ENCODE measurements around the gene NCOR1. TPM values are rescaled to one million over a fixed set of nuclear protein-coding genes. Genes with fewer than 3 reads are reported as not detected.
A peak's percentile ranks its signal among the peaks of the same experiment; 100 is the strongest.

NCOR1 gene
- total and polyA plus RNA-seq, 10 of the 15 experiments (the other 5 are each of a cell fraction or from before 2014, with no cell fraction given) = 34.5 to 135 (median 82.9) TPM

DNA sequence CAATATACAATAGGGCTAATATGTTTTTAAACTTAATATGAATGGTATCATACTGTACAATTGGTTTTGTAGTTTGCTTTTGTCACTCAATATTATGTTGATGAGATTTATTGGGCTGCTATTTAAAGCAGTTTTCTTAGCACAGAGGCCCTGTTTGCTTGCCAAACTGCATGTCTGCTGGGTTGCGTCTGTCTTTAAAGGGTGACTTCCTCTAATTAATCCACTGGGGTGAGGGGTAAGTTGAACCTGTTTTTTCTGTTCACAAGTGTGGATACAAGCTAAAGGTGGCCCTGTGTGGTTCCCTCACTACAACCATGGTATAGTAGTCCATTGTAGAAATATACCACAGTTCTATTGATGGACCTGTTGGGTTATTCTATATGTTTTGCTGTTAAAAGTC lies 196.0 kb downstream of the NCOR1 start (continued):
- TF ChIP-seq, protein P1, sequence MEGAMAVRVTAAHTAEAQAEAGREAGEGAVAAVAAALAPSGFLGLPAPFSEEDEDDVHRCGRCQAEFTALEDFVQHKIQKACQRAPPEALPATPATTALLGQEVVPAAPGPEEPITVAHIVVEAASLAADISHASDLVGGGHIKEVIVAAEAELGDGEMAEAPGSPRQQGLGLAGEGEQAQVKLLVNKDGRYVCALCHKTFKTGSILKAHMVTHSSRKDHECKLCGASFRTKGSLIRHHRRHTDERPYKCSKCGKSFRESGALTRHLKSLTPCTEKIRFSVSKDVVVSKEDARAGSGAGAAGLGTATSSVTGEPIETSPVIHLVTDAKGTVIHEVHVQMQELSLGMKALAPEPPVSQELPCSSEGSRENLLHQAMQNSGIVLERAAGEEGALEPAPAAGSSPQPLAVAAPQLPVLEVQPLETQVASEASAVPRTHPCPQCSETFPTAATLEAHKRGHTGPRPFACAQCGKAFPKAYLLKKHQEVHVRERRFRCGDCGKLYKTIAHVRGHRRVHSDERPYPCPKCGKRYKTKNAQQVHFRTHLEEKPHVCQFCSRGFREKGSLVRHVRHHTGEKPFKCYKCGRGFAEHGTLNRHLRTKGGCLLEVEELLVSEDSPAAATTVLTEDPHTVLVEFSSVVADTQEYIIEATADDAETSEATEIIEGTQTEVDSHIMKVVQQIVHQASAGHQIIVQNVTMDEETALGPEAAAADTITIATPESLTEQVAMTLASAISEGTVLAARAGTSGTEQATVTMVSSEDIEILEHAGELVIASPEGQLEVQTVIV (IDR thresholded peaks at IDR 0.05; ENCODE audit: borderline replicate concordance, partially characterized antibody) = no peak

DNA sequence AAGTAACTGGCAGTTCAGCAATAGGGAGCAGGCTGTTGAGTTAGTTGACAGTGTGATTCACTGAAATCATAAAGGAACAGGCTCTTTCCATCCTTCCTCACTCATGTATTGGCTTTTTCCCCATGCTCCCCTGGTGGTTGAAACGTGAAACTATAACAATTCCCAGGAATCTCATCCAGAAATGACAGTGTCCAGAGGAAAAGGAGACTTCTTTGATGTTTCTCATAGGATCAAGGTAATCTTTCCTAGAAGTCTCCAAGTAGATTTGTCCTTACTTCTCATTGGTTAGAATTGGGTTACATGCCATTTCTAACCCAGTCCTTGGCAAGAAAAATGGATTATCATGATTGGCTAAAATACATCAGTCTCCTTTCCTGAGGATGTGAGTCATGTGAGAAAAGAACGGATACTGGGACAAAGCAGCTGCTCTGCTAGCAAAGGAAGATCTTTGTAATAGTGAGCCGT lies 201.4 kb downstream of the NCOR1 start:
- no peaks in the 10 kb centered on the region for H3K9me3 ChIP-seq (replicated peaks; ENCODE audit: control insufficient read depth, insufficient read depth, low read length)
- 76% methylated on average over 3 of the region's 3 CpGs for WGBS (ENCODE audit: insufficient coverage, insufficient replicate concordance, low lambda C conversion rate, missing lambda C conversion rate)
- RAD21 ChIA-PET (ENCODE audit: unreplicated experiment) = interaction anchor here (1.1 to 1.2 kb wide), 2 partner anchors 10 to 504 kb away, joined by 3 read pairs; no protein-coding TSS in a partner anchor
- TSS peak; percentile 12 for BruUV-seq (replicated peaks)
- H4K20me1 ChIP-seq (ENCODE audit: control insufficient read depth, insufficient read depth) = no peaks in the 10 kb centered on the region
- H3K9ac ChIP-seq (ENCODE audit: control insufficient read depth, insufficient read depth, low read length) = no peak overlapping the region
- no peaks in the 10 kb centered on the region for H3K4me1 ChIP-seq (ENCODE audit: control insufficient read depth, insufficient read depth, low read length)
- intact Hi-C loops (cut with micrococcal nuclease; ENCODE audit: unreplicated experiment) = no loop called here
- no peaks in the 10 kb centered on the region for H3K27me3 ChIP-seq (replicated peaks in 1 of 2; ENCODE audit: control insufficient read depth in 2 of 2, insufficient read depth in 2 of 2, low read length in 1 of 2)
- H2AFZ ChIP-seq (ENCODE audit: control insufficient read depth, low read depth, low read length) = no peak overlapping the region
- H3K4me3 ChIP-seq = no peak overlapping the region
- FAIRE-seq (no peak), DNase-seq (ENCODE audit: low read depth, low spot score) (no peak), ATAC-seq (no peak)
- SMC1A ChIA-PET (ENCODE audit: uncharacterized antibody, unreplicated experiment) = interaction anchor here (0.7 kb wide), 1 partner anchor 15 kb away, joined by 3 read pairs; no protein-coding TSS in a partner anchor
- no peaks in the 10 kb centered on the region for H3K79me2 ChIP-seq (ENCODE audit: control insufficient read depth, insufficient read depth, low read length)
- H3K27ac ChIP-seq (ENCODE audit: control insufficient read depth, insufficient read depth) = no peak overlapping the region
- in situ Hi-C loops (cut with MboI) = no loop called here
- TF ChIP-seq HDAC2 (IDR thresholded peaks at IDR 0.05) = no peak
- no peak for TF ChIP-seq HDGF (IDR thresholded peaks at IDR 0.05)
- peaks cover 0 to 3% of the 10 kb centered on the region in 2 experiments; a peak in 2 of 4 replicates for H3K36me3 ChIP-seq (ENCODE audit: control insufficient read depth in 2 of 2, insufficient read depth in 2 of 2, low read length in 1 of 2)
- CTCF ChIA-PET = interaction anchor here (0.6 to 1.1 kb wide), 2 partner anchors 17 to 133 kb away, joined by 3 to 5 read pairs; no protein-coding TSS in a partner anchor
- POLR2A ChIA-PET = no interaction called here
- H3K4me2 ChIP-seq (ENCODE audit: control insufficient read depth, insufficient read depth) = no peak overlapping the region

All from GM12878 (cell line).